ENCODE data around the gene CAPN3.
"Not testable (repeated sequence)": the region's sequence is repeated elsewhere in the genome, so short reads cannot be mapped to it uniquely, and the experiment has no call there.

CAPN3 gene

GRCh38 chr15:42359249-42359648, at the start of gene CAPN3:
Gene CAPN3 (plus strand): TSS chr15:42359501. CDS start chr15:42359806, 305 bp downstream.
- no peak for DNase-seq

GRCh38 chr15:42313463-42313862, 45.8 kb upstream of the CAPN3 start:
- DNase-seq: no peak

- DNase-seq: no peak
Observed at GRCh38 chr15:42314818-42315217, 44.5 kb upstream of the CAPN3 start.

- no peak for DNase-seq
Observed at GRCh38 chr15:42315521-42315920, 43.8 kb upstream of the CAPN3 start.

GRCh38 chr15:42316282-42316805, 43.0 kb upstream of the CAPN3 start:
- DNase-seq: not testable (repeated sequence)

GRCh38 chr15:42319206-42319605, 40.1 kb upstream of the CAPN3 start:
- no peak for DNase-seq

- no peak for DNase-seq
Observed at GRCh38 chr15:42324308-42324707, 35.0 kb upstream of the CAPN3 start.

- DNase-seq: no peak
Observed at GRCh38 chr15:42329161-42329560, 30.1 kb upstream of the CAPN3 start.

- DNase-seq: no peak
Observed at GRCh38 chr15:42329992-42330391, 29.3 kb upstream of the CAPN3 start.

GRCh38 chr15:42331235-42331634, 28.1 kb upstream of the CAPN3 start:
- no peak for DNase-seq

GRCh38 chr15:42332331-42332730, 27.0 kb upstream of the CAPN3 start:
- no peak for DNase-seq

- DNase-seq: no peak
Observed at GRCh38 chr15:42335074-42335473, 24.2 kb upstream of the CAPN3 start.

- DNase-seq: not testable (repeated sequence)
Observed at GRCh38 chr15:42336650-42337049, 22.7 kb upstream of the CAPN3 start.

- DNase-seq: not testable (repeated sequence)
Observed at GRCh38 chr15:42337104-42337503, 22.2 kb upstream of the CAPN3 start.

- no peak for DNase-seq
Observed at GRCh38 chr15:42338500-42338899, 20.8 kb upstream of the CAPN3 start.

GRCh38 chr15:42343596-42344232, 15.6 kb upstream of the CAPN3 start:
- DNase-seq: no peak

- no peak for DNase-seq
Observed at GRCh38 chr15:42344763-42345162, 14.5 kb upstream of the CAPN3 start.

GRCh38 chr15:42345504-42345903, 13.8 kb upstream of the CAPN3 start:
- DNase-seq: no peak

GRCh38 chr15:42348083-42348482, 11.2 kb upstream of the CAPN3 start:
- DNase-seq: no peak

- DNase-seq: no peak
Observed at GRCh38 chr15:42349186-42349585, 10.1 kb upstream of the CAPN3 start.

GRCh38 chr15:42352401-42352800, 6.9 kb upstream of the CAPN3 start:
- DNase-seq: no peak

- no peak for DNase-seq
Observed at GRCh38 chr15:42353061-42353460, 6.2 kb upstream of the CAPN3 start.

- no peak for DNase-seq
Observed at GRCh38 chr15:42354824-42355223, 4.5 kb upstream of the CAPN3 start.

- no peak for DNase-seq
Observed at GRCh38 chr15:42355291-42355690, 4.0 kb upstream of the CAPN3 start.

GRCh38 chr15:42356851-42357250, 2.5 kb upstream of the CAPN3 start:
- DNase-seq: no peak

Data from NCI-H146 (cell line).